ENCODE results near the gene SLC28A1.
"Not testable (repeated sequence)": the region's sequence is repeated elsewhere in the genome, so short reads cannot be mapped to it uniquely, and the experiment has no call there.

Gene SLC28A1

GRCh38 chr15:84883916-84884781 lies at the start of gene SLC28A1:
TSS of gene SLC28A1 (plus strand) at chr15:84884662. CDS start at chr15:84887761, 3,099 bp downstream.
- no peak for DNase-seq (ENCODE audit: low spot score)

GRCh38 chr15:84834969-84835368 lies 49.5 kb upstream of the SLC28A1 start:
- DNase-seq (ENCODE audit: low spot score), result no peak

- no peak for DNase-seq (ENCODE audit: low spot score)
Measured at GRCh38 chr15:84835661-84836337, 48.7 kb upstream of the SLC28A1 start.

- no peak for DNase-seq (ENCODE audit: low spot score)
Measured at GRCh38 chr15:84836844-84837243, 47.6 kb upstream of the SLC28A1 start.

- DNase-seq (ENCODE audit: low spot score), result no peak
Measured at GRCh38 chr15:84839714-84840113, 44.7 kb upstream of the SLC28A1 start.

GRCh38 chr15:84840255-84840654 lies 44.2 kb upstream of the SLC28A1 start:
- no peak for DNase-seq (ENCODE audit: low spot score)

- DNase-seq (ENCODE audit: low spot score), result no peak
Measured at GRCh38 chr15:84840741-84841429, 43.6 kb upstream of the SLC28A1 start.

- DNase-seq (ENCODE audit: low spot score), result no peak
Measured at GRCh38 chr15:84842781-84843180, 41.7 kb upstream of the SLC28A1 start.

GRCh38 chr15:84844964-84845363 lies 39.5 kb upstream of the SLC28A1 start:
- no peak for DNase-seq (ENCODE audit: low spot score)

- DNase-seq (ENCODE audit: low spot score), result not testable (repeated sequence)
Measured at GRCh38 chr15:84845631-84846030, 38.8 kb upstream of the SLC28A1 start.

GRCh38 chr15:84846269-84846668 lies 38.2 kb upstream of the SLC28A1 start:
- DNase-seq (ENCODE audit: low spot score), result no peak

GRCh38 chr15:84847382-84847781 lies 37.1 kb upstream of the SLC28A1 start:
- no peak for DNase-seq (ENCODE audit: low spot score)

GRCh38 chr15:84852212-84852611 lies 32.2 kb upstream of the SLC28A1 start:
- DNase-seq (ENCODE audit: low spot score), result no peak

- no peak for DNase-seq (ENCODE audit: low spot score)
Measured at GRCh38 chr15:84855136-84855535, 29.3 kb upstream of the SLC28A1 start.

GRCh38 chr15:84855765-84856164 lies 28.7 kb upstream of the SLC28A1 start:
- DNase-seq (ENCODE audit: low spot score), result no peak

GRCh38 chr15:84856731-84857417 lies 27.6 kb upstream of the SLC28A1 start:
- DNase-seq (ENCODE audit: low spot score), result no peak

- DNase-seq (ENCODE audit: low spot score), result no peak
Measured at GRCh38 chr15:84857418-84858004, 27.0 kb upstream of the SLC28A1 start.

- DNase-seq (ENCODE audit: low spot score), result no peak
Measured at GRCh38 chr15:84858231-84858630, 26.2 kb upstream of the SLC28A1 start.

GRCh38 chr15:84859144-84859543 lies 25.3 kb upstream of the SLC28A1 start:
- DNase-seq (ENCODE audit: low spot score), result no peak

- DNase-seq (ENCODE audit: low spot score), result no peak
Measured at GRCh38 chr15:84859651-84860050, 24.8 kb upstream of the SLC28A1 start.

- DNase-seq (ENCODE audit: low spot score), result no peak
Measured at GRCh38 chr15:84861781-84862180, 22.7 kb upstream of the SLC28A1 start.

Data from ecto neural progenitor cell (in vitro differentiated cells).